ENCODE data around the gene TULP4.
"Not testable (repeated sequence)": the region's sequence is repeated elsewhere in the genome, so short reads cannot be mapped to it uniquely, and the experiment has no call there.

The TULP4 gene

GRCh38 chr6:158324136-158324535 lies 11.9 kb downstream of the TULP4 start:
- no peak for DNase-seq (ENCODE audit: low read depth in 2 of 2, low spot score in 1 of 2)

- no peak for DNase-seq (ENCODE audit: low read depth in 2 of 2, low spot score in 1 of 2)
Measured at GRCh38 chr6:158327211-158327610, 14.9 kb downstream of the TULP4 start.

- DNase-seq (ENCODE audit: low read depth in 2 of 2, low spot score in 1 of 2): no peak
Measured at GRCh38 chr6:158328952-158329351, 16.7 kb downstream of the TULP4 start.

- no peak for DNase-seq (ENCODE audit: low read depth in 2 of 2, low spot score in 1 of 2)
Measured at GRCh38 chr6:158329531-158329930, 17.3 kb downstream of the TULP4 start.

GRCh38 chr6:158330016-158330415 lies 17.8 kb downstream of the TULP4 start:
- no peak for DNase-seq (ENCODE audit: low read depth in 2 of 2, low spot score in 1 of 2)

- no peak for DNase-seq (ENCODE audit: low read depth in 2 of 2, low spot score in 1 of 2)
Measured at GRCh38 chr6:158332237-158332636, 20.0 kb downstream of the TULP4 start.

GRCh38 chr6:158333094-158333493 lies 20.8 kb downstream of the TULP4 start:
- DNase-seq (ENCODE audit: low read depth in 2 of 2, low spot score in 1 of 2): no peak

- no peak for DNase-seq (ENCODE audit: low read depth in 2 of 2, low spot score in 1 of 2)
Measured at GRCh38 chr6:158334534-158334933, 22.3 kb downstream of the TULP4 start.

GRCh38 chr6:158337332-158337731 lies 25.1 kb downstream of the TULP4 start:
- DNase-seq (ENCODE audit: low read depth in 2 of 2, low spot score in 1 of 2): no peak

- no peak for DNase-seq (ENCODE audit: low read depth in 2 of 2, low spot score in 1 of 2)
Measured at GRCh38 chr6:158338311-158339112, 26.2 kb downstream of the TULP4 start.

GRCh38 chr6:158339197-158339596 lies 26.9 kb downstream of the TULP4 start:
- DNase-seq (ENCODE audit: low read depth in 2 of 2, low spot score in 1 of 2): not testable (repeated sequence)

- DNase-seq (ENCODE audit: low read depth in 2 of 2, low spot score in 1 of 2): no peak
Measured at GRCh38 chr6:158340252-158340651, 28.0 kb downstream of the TULP4 start.

GRCh38 chr6:158344534-158344933 lies 32.3 kb downstream of the TULP4 start:
- no peak for DNase-seq (ENCODE audit: low read depth in 2 of 2, low spot score in 1 of 2)

- DNase-seq (ENCODE audit: low read depth in 2 of 2, low spot score in 1 of 2): not testable (repeated sequence)
Measured at GRCh38 chr6:158345444-158345843, 33.2 kb downstream of the TULP4 start.

GRCh38 chr6:158347335-158347734 lies 35.1 kb downstream of the TULP4 start:
- DNase-seq (ENCODE audit: low read depth in 2 of 2, low spot score in 1 of 2): no peak

GRCh38 chr6:158348737-158349504 lies 36.7 kb downstream of the TULP4 start:
- not testable (repeated sequence) for DNase-seq (ENCODE audit: low read depth in 2 of 2, low spot score in 1 of 2)

- not testable (repeated sequence) for DNase-seq (ENCODE audit: low read depth in 2 of 2, low spot score in 1 of 2)
Measured at GRCh38 chr6:158349505-158350275, 37.4 kb downstream of the TULP4 start.

GRCh38 chr6:158350731-158351130 lies 38.5 kb downstream of the TULP4 start:
- DNase-seq (ENCODE audit: low read depth in 2 of 2, low spot score in 1 of 2): not testable (repeated sequence)

- DNase-seq (ENCODE audit: low read depth in 2 of 2, low spot score in 1 of 2): no peak
Measured at GRCh38 chr6:158353883-158354877, 41.9 kb downstream of the TULP4 start.

Data from stimulated activated CD8-positive, alpha-beta memory T cell treated with anti-CD3 and anti-CD28 coated beads, Interleukin-4, amount 100 ng/mL, for 4 hours (primary cell).